ENCODE data around the gene LZTR1.
"Not testable (repeated sequence)": the region's sequence is repeated elsewhere in the genome, so short reads cannot be mapped to it uniquely, and the experiment has no call there.

Gene LZTR1

GRCh38 chr22:20997536-20998257 lies 15.6 kb downstream of the LZTR1 start:
- DNase-seq: no peak

- DNase-seq: no peak
Measured at GRCh38 chr22:20998411-20999336, 16.6 kb downstream of the LZTR1 start.

GRCh38 chr22:20999350-21000206 lies 17.5 kb downstream of the LZTR1 start:
- DNase-seq: no peak

GRCh38 chr22:21000207-21000986 lies 18.3 kb downstream of the LZTR1 start:
- DNase-seq: no peak

GRCh38 chr22:21000987-21001600 lies 19.0 kb downstream of the LZTR1 start:
- DNase-seq: no peak

GRCh38 chr22:21001601-21002325 lies 19.7 kb downstream of the LZTR1 start, which contains the start of gene THAP7:
Gene THAP7, minus strand, starts transcription at chr22:21002118. Its CDS starts 207 bp downstream, at chr22:21001911.
- peak; percentile 95 for DNase-seq

- no peak for DNase-seq
Measured at GRCh38 chr22:21003782-21004181, 21.7 kb downstream of the LZTR1 start.

- DNase-seq: not testable (repeated sequence)
Measured at GRCh38 chr22:21009208-21009607, 27.1 kb downstream of the LZTR1 start.

- no peak for DNase-seq
Measured at GRCh38 chr22:21009638-21010425, 27.7 kb downstream of the LZTR1 start.

- DNase-seq: no peak
Measured at GRCh38 chr22:21010426-21011113, 28.5 kb downstream of the LZTR1 start.

- no peak for DNase-seq
Measured at GRCh38 chr22:21012446-21013407, 30.6 kb downstream of the LZTR1 start.

- no peak for DNase-seq
Measured at GRCh38 chr22:21013657-21014201, 31.6 kb downstream of the LZTR1 start.

- peak; percentile 52 for DNase-seq
Measured at GRCh38 chr22:21014202-21014725, 32.2 kb downstream of the LZTR1 start.

- DNase-seq: no peak
Measured at GRCh38 chr22:21014726-21015465, 32.8 kb downstream of the LZTR1 start, which contains the start of gene P2RX6. Gene P2RX6, plus strand, starts transcription at chr22:21015165. Its CDS starts 10 bp downstream, at chr22:21015175.

- DNase-seq: no peak
Measured at GRCh38 chr22:21015466-21016006, 33.4 kb downstream of the LZTR1 start.
